Left ventricle myocardium inferior (tissue), 1 donor: ENCODE data around the gene TMEM14A. TPM values are rescaled to one million over a fixed set of nuclear protein-coding genes. Genes with fewer than 3 reads are reported as not detected.

Experiments used
- DNase-seq: peaks from one replicate; pipeline ENCODE4 v3.0.0-alpha.2; 2020
- H3K27ac ChIP-seq: fragments of 200-600 bp; replicated peaks from 2 replicates; pipeline ENCODE4 v1.8.0; 2021
- H3K27me3 ChIP-seq: fragments of 200-600 bp; 2 replicates; pipeline ENCODE4 v1.8.0; 2021; ENCODE audit warnings: low read depth
- H3K36me3 ChIP-seq: fragments of 200-600 bp; 2 replicates; pipeline ENCODE4 v1.8.0; 2021
- H3K4me1 ChIP-seq: fragments of 200-600 bp; 2 replicates; pipeline ENCODE4 v1.8.0; 2021
- H3K4me3 ChIP-seq: fragments of 200-600 bp; 2 replicates; pipeline ENCODE4 v1.8.0; 2021; ENCODE audit warnings: mild to moderate bottlenecking, moderate library complexity
- H3K9me3 ChIP-seq: fragments of 200-600 bp; replicated peaks from 2 replicates; pipeline ENCODE4 v1.8.0; 2021
- intact Hi-C: fragments of 100-400 bp; cut with micrococcal nuclease; formaldehyde crosslinking; loops from one replicate; pipeline ENCODE4 v1.11.0; 2022
- total RNA-seq: library from RNA; stranded (reverse); fragmentation: NEBNext Ultra II Directional; extraction: Animal tissue kit (Norgen Biotek cat#: 25700); gene quantifications from one replicate; pipeline ENCODE4 v1.2.1, GENCODE V29; 2021
- TF ChIP-seq, protein P1 (sequence below): fragments of 200-600 bp; IDR thresholded peaks from 2 replicates; pipeline ENCODE4 v1.8.0; 2021; ENCODE audit warnings: antibody characterized with exemption, mild to moderate bottlenecking, borderline replicate concordance
- donor health status: DM: no; HTN: yes; CAD: no; lungs with severe emphysema.

TMEM14A gene
- total RNA-seq, 1 donor from 2014 or later = 10.9 TPM

DNA sequence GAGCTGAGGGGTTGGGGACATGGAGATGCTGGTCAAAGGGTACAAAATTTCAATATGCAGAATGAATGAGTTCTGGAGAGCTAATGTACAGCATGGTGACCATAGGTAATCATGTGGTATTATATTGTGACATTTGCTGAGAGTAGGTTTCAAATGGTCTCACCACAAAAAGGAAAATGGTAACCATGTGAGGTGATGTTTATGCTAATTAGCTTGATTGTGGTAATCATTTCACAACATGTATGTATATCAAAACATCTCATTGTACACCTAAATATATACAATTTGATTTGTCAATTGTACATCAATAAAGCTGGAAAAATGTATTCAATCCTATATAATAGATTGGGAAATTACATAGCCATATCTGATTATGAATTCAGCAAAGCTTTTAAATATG lies 29.5 kb upstream of the TMEM14A start:
- Histone ChIP-seq H3K4me1 (no peaks in the 10 kb centered on the region), H3K9me3 (no peaks in the 10 kb centered on the region), H3K27me3 (peaks cover 20% of the 10 kb centered on the region), H3K36me3 (no peaks in the 10 kb centered on the region), H3K4me3 (no peak overlapping the region), H3K27ac (no peak overlapping the region)
- DNase-seq = no peak
- intact Hi-C loops = no loop called here
- TF ChIP-seq, protein P1, sequence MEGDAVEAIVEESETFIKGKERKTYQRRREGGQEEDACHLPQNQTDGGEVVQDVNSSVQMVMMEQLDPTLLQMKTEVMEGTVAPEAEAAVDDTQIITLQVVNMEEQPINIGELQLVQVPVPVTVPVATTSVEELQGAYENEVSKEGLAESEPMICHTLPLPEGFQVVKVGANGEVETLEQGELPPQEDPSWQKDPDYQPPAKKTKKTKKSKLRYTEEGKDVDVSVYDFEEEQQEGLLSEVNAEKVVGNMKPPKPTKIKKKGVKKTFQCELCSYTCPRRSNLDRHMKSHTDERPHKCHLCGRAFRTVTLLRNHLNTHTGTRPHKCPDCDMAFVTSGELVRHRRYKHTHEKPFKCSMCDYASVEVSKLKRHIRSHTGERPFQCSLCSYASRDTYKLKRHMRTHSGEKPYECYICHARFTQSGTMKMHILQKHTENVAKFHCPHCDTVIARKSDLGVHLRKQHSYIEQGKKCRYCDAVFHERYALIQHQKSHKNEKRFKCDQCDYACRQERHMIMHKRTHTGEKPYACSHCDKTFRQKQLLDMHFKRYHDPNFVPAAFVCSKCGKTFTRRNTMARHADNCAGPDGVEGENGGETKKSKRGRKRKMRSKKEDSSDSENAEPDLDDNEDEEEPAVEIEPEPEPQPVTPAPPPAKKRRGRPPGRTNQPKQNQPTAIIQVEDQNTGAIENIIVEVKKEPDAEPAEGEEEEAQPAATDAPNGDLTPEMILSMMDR = no peak

DNA sequence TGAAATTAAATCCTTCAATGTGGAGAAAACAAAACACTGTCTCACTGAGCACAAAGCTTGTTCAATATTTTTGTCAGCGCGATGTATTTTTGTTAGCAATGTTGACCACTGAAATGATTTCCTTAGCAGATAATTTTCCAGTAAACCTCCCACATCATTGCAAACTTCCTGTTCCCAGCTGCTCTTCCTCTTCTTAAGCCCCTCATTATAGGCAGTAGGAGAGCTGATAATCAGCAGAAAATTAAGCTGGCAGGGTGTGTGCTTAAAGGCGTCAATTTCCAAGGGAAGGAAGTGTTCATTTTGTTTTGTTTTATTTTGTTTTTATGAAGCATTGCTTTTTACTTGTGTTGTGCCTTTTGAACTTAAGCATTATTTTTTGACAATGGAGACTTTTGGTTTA lies 29.1 kb upstream of the TMEM14A start:
- Histone ChIP-seq H3K27me3 (peaks cover 20% of the 10 kb centered on the region), H3K4me3 (no peak overlapping the region), H3K36me3 (no peaks in the 10 kb centered on the region), H3K27ac (no peak overlapping the region), H3K9me3 (no peaks in the 10 kb centered on the region), H3K4me1 (no peaks in the 10 kb centered on the region)
- intact Hi-C loops = no loop called here
- DNase-seq = no peak
- TF ChIP-seq, protein P1 = no peak

DNA sequence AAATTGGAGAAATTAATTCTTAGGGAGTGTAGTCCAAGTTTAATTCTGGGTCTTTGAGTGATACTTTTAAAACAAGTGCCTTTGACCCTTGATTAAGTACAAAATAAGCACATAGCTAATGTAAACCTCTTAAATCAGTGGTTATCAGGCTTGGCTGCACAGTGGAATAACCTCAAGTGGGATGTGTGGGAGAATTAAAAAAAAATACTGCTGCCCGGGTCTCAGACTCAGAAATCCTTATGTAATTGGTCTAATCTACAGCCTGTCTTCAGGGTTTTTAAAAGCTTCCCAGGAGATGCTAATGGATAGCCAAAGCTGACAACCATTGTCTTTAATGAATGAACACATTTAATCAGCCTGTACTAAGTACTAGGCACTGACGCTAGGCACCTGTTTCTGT lies 28.5 kb upstream of the TMEM14A start:
- Histone ChIP-seq H3K27me3 (peaks cover 20% of the 10 kb centered on the region), H3K36me3 (no peaks in the 10 kb centered on the region), H3K9me3 (no peaks in the 10 kb centered on the region), H3K27ac (no peak overlapping the region), H3K4me1 (no peaks in the 10 kb centered on the region), H3K4me3 (no peak overlapping the region)
- no peak for DNase-seq
- intact Hi-C loops = no loop called here
- TF ChIP-seq, protein P1 = no peak

DNA sequence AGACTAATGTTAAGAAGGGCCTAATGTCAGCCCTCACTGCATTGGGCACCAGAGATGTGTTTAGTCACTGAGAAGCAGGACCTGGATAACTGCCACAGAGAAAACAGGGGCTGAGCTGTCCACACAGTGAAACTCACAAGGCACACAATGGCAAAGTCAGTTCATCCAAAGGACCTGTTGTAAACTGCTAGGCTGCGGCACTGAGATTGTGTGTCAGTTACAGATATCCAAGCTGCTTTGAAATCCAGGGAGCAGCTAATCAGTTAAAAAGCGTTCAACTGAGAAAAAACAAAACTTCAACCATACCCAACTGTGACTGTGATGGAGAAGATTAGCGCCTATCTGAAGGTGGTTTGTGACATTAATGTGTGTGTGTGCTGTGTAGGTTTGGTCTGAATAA lies 27.8 kb upstream of the TMEM14A start:
- no peaks in the 10 kb centered on the region for H3K9me3 ChIP-seq
- intact Hi-C loops = no loop called here

DNA sequence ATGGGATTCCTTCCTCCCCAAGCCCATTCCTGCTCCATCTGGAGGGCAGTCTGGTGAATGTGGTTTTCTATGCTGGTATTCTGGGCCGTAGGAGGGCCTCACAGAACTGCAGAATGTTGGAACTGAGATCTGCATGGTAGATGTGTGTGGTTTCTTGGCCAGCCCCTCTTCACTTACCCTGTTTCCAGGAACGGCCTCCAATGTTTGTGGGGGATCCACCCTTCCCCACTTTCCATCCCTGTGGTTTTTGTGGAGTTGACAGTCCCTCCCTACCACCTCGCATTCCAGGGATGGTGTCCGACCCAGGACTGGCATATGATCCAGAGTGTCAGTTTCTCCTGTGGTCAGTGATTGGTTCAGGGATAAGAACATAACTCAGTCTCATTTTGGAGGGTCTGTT lies 26.7 kb upstream of the TMEM14A start:
- TF ChIP-seq, protein P1 = no peak
- H3K27me3 ChIP-seq = peaks cover 18% of the 10 kb centered on the region
- H3K9me3 ChIP-seq = no peaks in the 10 kb centered on the region
- no peak overlapping the region for H3K27ac ChIP-seq
- DNase-seq = no peak
- H3K4me3 ChIP-seq = no peak overlapping the region
- intact Hi-C loops = no loop called here
- H3K36me3 ChIP-seq = no peaks in the 10 kb centered on the region
- H3K4me1 ChIP-seq = no peaks in the 10 kb centered on the region

More for the DNA sequence above, 27.8 kb upstream of the TMEM14A start:
- Histone ChIP-seq H3K4me1 (no peaks in the 10 kb centered on the region), H3K27ac (no peak overlapping the region), H3K4me3 (no peak overlapping the region), H3K36me3 (no peaks in the 10 kb centered on the region), H3K27me3 (peaks cover 20% of the 10 kb centered on the region)
- no peak for DNase-seq
- TF ChIP-seq, protein P1 = no peak

DNA sequence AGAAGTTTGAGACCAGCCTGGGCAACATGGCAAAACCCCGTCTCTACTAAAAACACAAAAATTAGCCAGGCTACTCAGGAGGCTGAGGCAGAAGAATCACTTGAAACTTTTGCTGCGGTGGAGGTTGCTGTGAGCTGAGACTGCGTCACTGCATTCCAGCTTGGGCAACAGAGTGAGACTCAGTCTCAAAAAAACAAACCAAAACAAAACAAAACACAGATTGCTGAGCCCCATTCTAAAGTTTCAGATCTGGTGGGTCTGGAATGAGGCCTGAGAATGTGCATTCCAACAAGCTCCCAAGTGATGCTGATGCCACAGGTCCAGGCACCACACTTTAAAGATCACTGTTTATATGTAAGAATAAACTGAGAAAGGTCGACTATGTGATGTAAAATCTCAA lies 24.9 kb upstream of the TMEM14A start:
- Histone ChIP-seq H3K4me3 (no peak overlapping the region), H3K27me3 (peaks cover 3% of the 10 kb centered on the region), H3K36me3 (no peaks in the 10 kb centered on the region), H3K27ac (no peak overlapping the region), H3K9me3 (no peaks in the 10 kb centered on the region), H3K4me1 (no peaks in the 10 kb centered on the region)
- intact Hi-C loops = no loop called here
- no peak for DNase-seq
- TF ChIP-seq, protein P1 = no peak
